Measurements from ENCODE around the gene GRK3.
"Not testable (repeated sequence)": the region's sequence is repeated elsewhere in the genome, so short reads cannot be mapped to it uniquely, and the experiment has no call there.

GRK3 gene

DNA sequence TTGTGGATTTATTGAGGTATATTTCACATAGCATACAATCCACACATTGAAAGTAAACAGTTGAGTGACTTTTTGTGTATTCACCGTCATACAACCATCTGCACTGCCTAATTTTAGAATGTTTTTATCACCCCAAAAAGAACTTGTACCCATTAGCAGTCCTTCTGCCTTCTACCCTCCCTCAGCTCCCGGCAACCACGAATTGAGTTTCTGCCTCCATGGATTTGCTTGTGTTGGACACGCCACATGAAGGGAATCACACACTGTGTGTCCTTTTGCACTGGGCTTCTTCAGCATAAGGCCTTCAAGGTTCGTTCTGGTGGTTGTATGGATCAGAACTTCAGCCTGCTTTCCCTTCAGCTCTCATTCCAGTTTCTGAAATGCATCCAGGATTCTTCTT, 41.1 kb downstream of the GRK3 start:
- CTCF ChIA-PET, H3K27ac Mint-ChIP-seq, DNase-seq, H3K4me3 Mint-ChIP-seq, H3K9me3 Mint-ChIP-seq, H3K27me3 Mint-ChIP-seq, H3K4me1 Mint-ChIP-seq: not testable (repeated sequence)
- H3K36me3 Mint-ChIP-seq, result peaks cover 13% of the 10 kb centered on the region

DNA sequence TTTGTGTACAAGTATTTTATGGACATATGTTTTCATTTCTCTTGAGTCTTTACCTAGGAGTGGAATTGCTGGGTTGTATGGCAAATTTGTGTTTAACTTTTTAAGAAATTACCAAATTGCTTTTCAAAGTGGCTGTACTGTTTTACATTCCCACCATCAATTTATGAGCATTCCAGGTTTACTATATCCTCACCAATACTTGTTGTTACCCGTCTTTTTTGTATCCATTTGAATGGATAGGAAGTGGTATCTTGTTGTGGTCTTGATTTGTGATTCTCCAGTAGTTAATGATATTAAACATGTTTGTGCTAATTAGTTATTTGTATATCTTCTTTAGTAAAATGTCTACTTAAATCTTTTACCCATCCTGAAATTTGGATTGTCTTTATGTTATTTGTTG, 46.8 kb downstream of the GRK3 start:
- peaks cover 27% of the 10 kb centered on the region for H3K36me3 Mint-ChIP-seq
- DNase-seq, H3K4me3 Mint-ChIP-seq, H3K27me3 Mint-ChIP-seq, H3K4me1 Mint-ChIP-seq, CTCF ChIA-PET, H3K27ac Mint-ChIP-seq: not testable (repeated sequence)
- H3K9me3 Mint-ChIP-seq, result peaks cover 13% of the 10 kb centered on the region

DNA sequence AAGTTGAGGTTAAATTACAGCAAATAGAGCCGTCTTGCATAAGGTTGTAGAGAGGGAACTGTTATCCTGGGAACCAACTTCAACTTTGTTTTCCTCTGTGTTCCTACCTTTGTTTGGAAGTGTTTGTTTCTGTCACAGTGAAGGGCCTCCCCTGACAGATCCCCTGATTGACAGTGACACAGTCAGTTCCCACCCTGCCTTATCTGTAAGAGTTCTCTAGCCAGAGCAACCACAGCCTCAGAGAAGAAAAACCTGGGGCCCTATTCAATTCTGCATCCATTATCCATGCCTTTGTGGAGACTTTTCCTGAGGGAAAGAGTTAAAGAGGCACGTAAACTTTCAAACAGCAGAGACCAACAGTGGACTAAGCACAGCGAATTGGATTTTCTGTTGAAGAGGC, 48.7 kb downstream of the GRK3 start:
- DNase-seq, H3K27me3 Mint-ChIP-seq, H3K4me1 Mint-ChIP-seq, H3K4me3 Mint-ChIP-seq, CTCF ChIA-PET, H3K27ac Mint-ChIP-seq: not testable (repeated sequence)
- H3K9me3 Mint-ChIP-seq, result peaks cover 13% of the 10 kb centered on the region
- H3K36me3 Mint-ChIP-seq, result peaks cover 27% of the 10 kb centered on the region

DNA sequence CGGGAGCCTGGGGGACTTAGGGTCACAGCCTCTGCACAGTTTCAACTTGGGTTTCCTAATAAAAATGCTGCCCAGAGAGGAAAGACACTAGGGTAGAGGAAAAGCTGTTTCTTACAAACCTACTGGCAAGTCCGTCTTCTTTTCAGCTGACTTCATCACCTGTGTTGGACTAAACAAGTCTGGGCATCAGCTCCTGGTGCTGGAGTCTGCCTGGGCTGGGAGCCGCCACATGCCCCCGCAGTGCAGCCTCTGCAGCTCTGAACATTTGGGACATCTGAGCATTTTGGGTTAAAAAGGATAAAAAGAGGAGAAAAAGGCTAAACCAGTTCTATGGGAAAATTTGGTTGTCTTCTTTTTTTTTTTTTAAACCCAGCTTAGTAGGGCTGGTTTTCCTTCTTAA, 49.1 kb downstream of the GRK3 start:
- Mint-ChIP-seq H3K9me3 (peaks cover 13% of the 10 kb centered on the region), H3K36me3 (peaks cover 29% of the 10 kb centered on the region)
- not testable (repeated sequence) for H3K27me3 Mint-ChIP-seq, DNase-seq, H3K27ac Mint-ChIP-seq, H3K4me3 Mint-ChIP-seq, H3K4me1 Mint-ChIP-seq
- CTCF ChIA-PET, result interaction anchor here (0.9 kb wide), 1 partner anchor 13 kb away, joined by 3 read pairs; no protein-coding TSS in a partner anchor

DNA sequence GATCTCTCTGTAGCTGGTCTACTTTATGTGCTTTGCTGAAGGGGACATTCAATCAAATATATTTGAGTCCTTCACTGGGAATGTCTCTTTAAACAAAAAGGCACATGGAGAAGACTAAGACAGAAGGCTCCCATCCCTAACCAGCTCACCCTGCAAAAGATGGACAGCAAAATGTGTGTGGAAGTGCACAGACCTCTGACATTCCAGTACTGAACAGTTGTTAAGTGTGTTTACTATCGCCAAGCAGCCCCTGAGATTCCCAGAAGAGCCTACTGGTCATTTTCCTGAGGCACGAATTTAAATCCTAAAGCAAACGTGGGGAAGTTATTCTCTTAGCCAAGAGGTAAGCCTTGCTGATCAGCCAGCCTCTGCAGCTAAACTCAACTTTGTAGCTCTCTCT, 50.3 kb downstream of the GRK3 start:
- H3K27me3 Mint-ChIP-seq, CTCF ChIA-PET, DNase-seq, H3K4me3 Mint-ChIP-seq, H3K27ac Mint-ChIP-seq: not testable (repeated sequence)
- Mint-ChIP-seq H3K9me3 (peaks cover 13% of the 10 kb centered on the region), H3K36me3 (peaks cover 34% of the 10 kb centered on the region), H3K4me1 (peaks cover 13% of the 10 kb centered on the region)

DNA sequence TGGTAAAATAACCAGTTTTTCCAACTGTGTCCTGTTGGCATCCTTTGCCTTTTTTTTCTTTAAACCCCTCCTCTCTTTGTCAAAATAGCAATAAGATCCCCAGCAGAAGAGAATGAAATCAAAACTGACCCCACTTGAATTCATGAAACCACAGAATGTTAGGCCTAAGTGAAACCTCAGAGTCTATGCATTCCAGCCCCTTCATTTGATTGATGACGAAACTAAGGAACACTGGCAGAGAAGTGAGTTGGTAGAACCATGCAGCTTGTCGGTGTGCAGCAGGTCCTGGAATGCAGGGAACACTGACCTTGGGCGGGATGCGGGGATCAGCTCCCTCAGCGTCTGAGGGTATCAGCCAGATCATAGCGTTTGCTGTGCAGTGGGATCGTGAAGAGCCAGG, 57.5 kb downstream of the GRK3 start:
- H3K4me3 Mint-ChIP-seq, result no peak overlapping the region
- no peak for DNase-seq
- CTCF ChIA-PET, result no interaction called here
- H3K36me3 Mint-ChIP-seq, result peaks cover 27% of the 10 kb centered on the region
- H3K27me3 Mint-ChIP-seq, result no peaks in the 10 kb centered on the region
- H3K4me1 Mint-ChIP-seq, result peaks cover 35% of the 10 kb centered on the region
- H3K9me3 Mint-ChIP-seq, result no peaks in the 10 kb centered on the region
- no peak overlapping the region for H3K27ac Mint-ChIP-seq

DNA sequence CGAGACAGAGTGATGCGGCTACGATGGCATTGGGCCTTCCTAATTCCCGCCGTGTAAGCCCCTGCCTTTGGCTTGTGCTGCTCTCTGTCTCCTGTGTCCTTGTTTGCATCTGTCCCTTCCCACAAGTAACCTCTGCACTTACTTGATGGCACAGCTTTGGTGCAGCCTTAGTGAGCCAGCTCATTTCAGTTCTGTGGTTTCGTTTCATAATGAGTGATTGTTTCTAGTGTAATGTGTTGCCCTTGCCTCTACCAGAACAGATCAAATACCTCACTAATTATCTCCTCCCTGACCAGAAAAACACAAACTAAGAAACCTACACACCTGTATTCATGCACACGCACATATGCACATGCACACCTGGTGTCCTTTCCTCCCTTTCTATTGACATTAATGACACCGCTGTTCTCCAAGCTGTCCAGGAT, 58.8 kb downstream of the GRK3 start:
- Mint-ChIP-seq H3K27ac (no peak overlapping the region), H3K36me3 (peaks cover 27% of the 10 kb centered on the region), H3K4me1 (peaks cover 33% of the 10 kb centered on the region), H3K4me3 (no peak overlapping the region), H3K27me3 (no peaks in the 10 kb centered on the region), H3K9me3 (no peaks in the 10 kb centered on the region)
- CTCF ChIA-PET, result interaction anchor here (0.6 to 0.7 kb wide), 3 partner anchors 33 to 101 kb away, joined by 3 read pairs; no protein-coding TSS in a partner anchor
- DNase-seq, result no peak

DNA sequence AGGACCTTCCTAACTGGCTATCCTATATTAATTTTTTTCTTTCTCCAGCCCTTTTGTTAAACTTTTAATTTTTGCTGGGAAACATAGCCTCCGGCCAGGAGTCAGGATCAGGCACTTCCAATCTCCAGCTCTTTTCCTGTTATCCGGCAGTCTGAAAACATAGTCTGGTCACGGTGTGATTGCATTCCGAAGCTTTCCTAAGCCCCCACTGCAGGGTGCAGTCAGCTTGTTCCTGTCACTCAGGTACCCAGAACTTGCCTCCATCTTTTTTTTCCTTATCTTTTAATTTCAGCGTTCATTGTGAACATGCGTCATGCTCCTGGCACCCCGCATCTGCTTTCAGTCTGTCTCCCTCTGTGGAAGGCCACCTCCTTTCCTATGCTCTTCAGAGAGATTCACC, 59.4 kb downstream of the GRK3 start:
- Mint-ChIP-seq H3K4me3 (no peak overlapping the region), H3K27me3 (no peaks in the 10 kb centered on the region), H3K27ac (no peak overlapping the region), H3K4me1 (peaks cover 29% of the 10 kb centered on the region), H3K9me3 (no peaks in the 10 kb centered on the region), H3K36me3 (peaks cover 23% of the 10 kb centered on the region)
- CTCF ChIA-PET, result interaction anchor here (0.6 kb wide), 1 partner anchor 101 kb away, joined by 3 read pairs; no protein-coding TSS in a partner anchor
- no peak for DNase-seq

DNA sequence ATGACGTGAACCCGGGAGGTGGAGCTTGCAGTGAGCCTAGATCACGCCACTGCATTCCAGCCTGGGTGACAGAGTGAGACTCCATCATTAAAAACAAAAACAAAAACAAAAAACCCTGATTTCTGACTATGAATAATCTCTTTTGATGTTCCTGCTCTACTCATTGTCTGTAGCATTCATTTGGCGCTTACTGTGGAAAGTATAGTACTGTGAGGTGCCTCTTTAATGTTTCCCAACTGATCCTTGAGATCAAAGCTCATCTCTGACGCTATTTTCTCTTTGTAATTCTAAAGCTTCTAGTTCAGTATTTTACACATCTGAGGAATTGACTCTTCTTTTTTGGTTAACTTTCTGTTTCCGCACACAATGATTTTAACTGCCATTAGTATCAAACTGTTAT, 60.0 kb downstream of the GRK3 start:
- Mint-ChIP-seq H3K27me3 (no peaks in the 10 kb centered on the region), H3K4me3 (no peak overlapping the region), H3K4me1 (peaks cover 25% of the 10 kb centered on the region), H3K9me3 (no peaks in the 10 kb centered on the region), H3K27ac (no peak overlapping the region), H3K36me3 (peaks cover 21% of the 10 kb centered on the region)
- CTCF ChIA-PET, result interaction anchor here (0.7 kb wide), 1 partner anchor 1235 kb away, joined by 5 read pairs; no protein-coding TSS in a partner anchor
- no peak for DNase-seq

DNA sequence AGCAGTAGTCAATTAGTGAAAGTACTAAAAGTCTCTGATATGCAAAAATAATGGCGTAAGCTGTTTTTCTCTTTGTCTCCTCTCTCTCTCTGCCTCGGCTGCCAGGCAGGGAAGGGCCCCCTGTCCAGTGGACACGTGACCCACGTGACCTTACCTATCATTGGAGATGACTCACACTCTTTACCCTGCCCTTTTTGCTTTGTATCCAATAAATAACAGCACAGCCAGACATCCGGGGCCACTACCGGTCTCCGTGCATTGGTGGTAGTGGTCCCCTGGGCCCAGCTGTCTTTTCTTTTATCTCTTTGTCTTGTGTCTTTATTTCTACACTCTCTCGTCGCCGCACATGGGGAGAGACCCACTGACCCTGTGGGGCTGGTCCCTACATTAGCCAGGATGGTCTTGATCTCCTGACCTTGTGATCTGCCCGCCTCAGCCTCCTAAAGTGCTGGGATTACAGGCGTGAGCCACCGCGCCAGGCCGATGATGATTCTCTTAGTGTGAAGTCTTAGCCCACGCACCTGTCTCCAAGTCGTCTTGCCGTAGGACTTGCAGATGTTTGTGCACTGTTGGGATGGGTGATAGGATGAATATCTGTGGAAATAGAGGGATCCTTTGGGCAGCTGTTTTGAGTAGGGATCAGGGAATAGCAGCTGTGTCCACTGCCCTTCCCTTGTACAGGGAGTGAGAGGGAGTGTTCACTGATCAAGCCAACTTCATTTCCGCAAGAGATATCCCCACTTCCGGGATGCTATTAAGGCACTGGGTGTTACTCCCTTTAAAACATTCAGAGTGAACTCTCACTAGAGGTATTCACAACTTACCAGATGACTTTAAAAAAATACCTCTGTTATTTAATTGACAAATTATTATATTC, 61.5 kb downstream of the GRK3 start:
- H3K27me3 Mint-ChIP-seq, H3K9me3 Mint-ChIP-seq, DNase-seq, H3K4me3 Mint-ChIP-seq, CTCF ChIA-PET, H3K27ac Mint-ChIP-seq: not testable (repeated sequence)
- Mint-ChIP-seq H3K4me1 (peaks cover 21% of the 10 kb centered on the region), H3K36me3 (peaks cover 17% of the 10 kb centered on the region)

DNA sequence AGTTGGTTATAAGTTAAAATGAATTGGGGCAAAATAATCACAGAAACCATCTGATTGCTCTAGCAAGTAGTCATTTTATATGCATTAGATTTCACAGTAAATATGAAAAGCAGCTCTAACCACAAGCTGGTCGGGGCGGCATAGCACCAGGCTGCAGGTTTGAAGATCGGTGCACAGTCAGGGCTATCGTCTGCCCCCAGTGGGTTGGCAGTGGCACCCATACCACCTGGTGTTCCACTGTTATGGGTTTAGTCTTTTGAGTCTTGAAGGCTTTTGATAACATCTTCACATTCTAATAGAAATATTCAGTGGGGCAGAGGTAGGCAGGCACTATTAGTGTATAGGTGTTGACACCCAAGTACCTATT, 62.1 kb downstream of the GRK3 start:
- Mint-ChIP-seq H3K27ac (no peak overlapping the region), H3K36me3 (peaks cover 17% of the 10 kb centered on the region), H3K27me3 (no peaks in the 10 kb centered on the region), H3K9me3 (no peaks in the 10 kb centered on the region), H3K4me3 (no peak overlapping the region), H3K4me1 (peaks cover 21% of the 10 kb centered on the region)
- no peak for DNase-seq
- CTCF ChIA-PET, result no interaction called here

DNA sequence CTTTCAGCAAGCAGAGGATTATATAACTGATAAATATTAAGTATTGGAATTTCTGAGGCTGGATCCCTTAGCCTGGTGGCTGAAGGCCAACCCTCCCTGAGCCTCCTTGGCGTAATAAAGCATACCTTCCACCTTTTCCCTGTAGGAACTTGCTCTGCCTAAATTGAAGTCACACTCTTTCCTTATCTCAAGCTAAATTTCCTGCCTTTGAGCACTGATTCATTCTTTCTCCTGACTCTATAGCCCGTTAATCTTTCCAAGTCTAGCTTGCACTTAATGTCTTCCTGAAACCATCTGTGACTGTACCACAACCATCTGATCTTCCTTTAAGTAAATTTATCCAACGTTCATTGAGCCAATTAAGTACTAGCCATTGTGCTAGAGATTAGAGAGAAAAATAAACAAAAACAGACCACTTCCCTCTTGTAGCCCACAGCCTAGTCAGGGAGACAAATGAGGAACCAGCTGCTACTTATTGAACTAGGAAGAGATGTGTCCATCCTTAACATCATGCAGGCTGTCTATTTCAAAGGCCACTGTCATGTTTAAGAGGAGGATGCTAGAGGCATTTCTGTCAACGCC, 62.9 kb downstream of the GRK3 start:
- H3K9me3 Mint-ChIP-seq, result no peaks in the 10 kb centered on the region
- H3K4me3 Mint-ChIP-seq, result no peak overlapping the region

DNA sequence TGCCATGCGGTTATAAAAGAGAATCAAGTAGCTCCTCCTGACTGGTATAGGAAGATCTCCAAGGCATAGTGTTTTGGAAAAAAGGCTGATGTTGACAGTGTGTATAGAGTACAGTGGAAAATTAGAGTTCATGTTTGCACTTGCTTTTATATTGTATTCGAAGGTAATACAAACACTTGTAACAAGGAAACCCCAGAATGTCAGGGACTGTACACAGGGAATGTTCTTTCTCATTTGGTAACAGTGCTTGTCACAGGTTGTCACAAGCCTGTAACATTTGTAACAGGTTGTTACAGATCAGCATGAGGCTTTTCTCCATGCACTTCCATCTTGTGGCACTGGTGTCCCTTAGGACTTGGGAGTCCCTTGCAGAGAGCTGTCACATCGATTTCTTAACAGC, 64.0 kb downstream of the GRK3 start:
- CTCF ChIA-PET, result no interaction called here
- H3K27me3 Mint-ChIP-seq, result no peaks in the 10 kb centered on the region
- H3K4me3 Mint-ChIP-seq, result no peak overlapping the region
- H3K9me3 Mint-ChIP-seq, result no peaks in the 10 kb centered on the region
- peaks cover 8% of the 10 kb centered on the region for H3K4me1 Mint-ChIP-seq
- DNase-seq, result no peak
- peaks cover 12% of the 10 kb centered on the region for H3K36me3 Mint-ChIP-seq
- no peak overlapping the region for H3K27ac Mint-ChIP-seq

More for the DNA sequence above, 62.9 kb downstream of the GRK3 start:
- CTCF ChIA-PET, result no interaction called here
- peaks cover 15% of the 10 kb centered on the region for H3K36me3 Mint-ChIP-seq
- DNase-seq, result no peak
- H3K4me1 Mint-ChIP-seq, result peaks cover 15% of the 10 kb centered on the region
- H3K27me3 Mint-ChIP-seq, result no peaks in the 10 kb centered on the region
- no peak overlapping the region for H3K27ac Mint-ChIP-seq

DNA sequence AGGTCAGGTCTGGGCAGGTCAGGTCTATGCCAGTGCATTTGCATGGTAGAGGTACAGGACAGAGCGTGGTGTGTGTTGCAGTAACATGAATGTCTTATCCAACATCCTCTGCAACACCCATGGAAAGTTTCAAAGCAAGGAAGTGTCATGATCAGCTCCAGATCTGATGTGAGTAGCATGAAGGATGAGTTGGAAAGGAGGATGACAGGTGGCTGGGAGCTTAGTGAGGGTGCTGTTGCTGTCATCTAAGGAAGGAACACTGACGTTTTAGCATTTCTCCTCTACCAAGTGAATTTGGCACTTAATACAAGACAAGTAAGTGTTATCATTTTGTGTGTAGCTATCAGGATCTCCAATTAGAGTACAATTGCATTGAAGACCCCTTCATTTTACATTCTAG, 65.1 kb downstream of the GRK3 start:
- Mint-ChIP-seq H3K27ac (no peak overlapping the region), H3K36me3 (peaks cover 8% of the 10 kb centered on the region), H3K4me3 (no peak overlapping the region), H3K4me1 (peaks cover under 1% of the 10 kb centered on the region), H3K27me3 (no peaks in the 10 kb centered on the region), H3K9me3 (no peaks in the 10 kb centered on the region)
- CTCF ChIA-PET, result no interaction called here
- DNase-seq, result no peak

DNA sequence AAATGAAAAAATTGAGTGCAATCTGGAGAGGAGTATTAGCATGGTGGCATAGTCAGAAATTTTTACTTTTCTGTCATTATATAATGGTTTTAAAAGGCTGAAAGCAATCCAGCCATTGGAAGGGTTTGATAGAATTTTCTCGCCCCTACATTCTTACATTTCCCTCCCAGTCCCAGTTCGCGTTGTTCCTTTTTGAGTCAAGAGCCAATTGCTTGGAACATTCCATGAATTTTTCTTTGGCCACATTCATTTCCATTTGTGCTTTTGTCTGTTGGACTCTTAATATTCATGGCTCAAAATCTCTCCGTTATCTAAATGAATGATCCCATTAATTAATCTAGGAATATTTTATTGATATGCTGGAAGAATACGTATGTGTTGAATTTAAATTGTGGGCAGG, 66.0 kb downstream of the GRK3 start:
- CTCF ChIA-PET, result no interaction called here

More for the DNA sequence above, 66.0 kb downstream of the GRK3 start:
- Mint-ChIP-seq H3K4me3 (no peak overlapping the region), H3K36me3 (peaks cover 7% of the 10 kb centered on the region), H3K9me3 (no peaks in the 10 kb centered on the region), H3K27ac (no peak overlapping the region), H3K27me3 (no peaks in the 10 kb centered on the region), H3K4me1 (no peaks in the 10 kb centered on the region)
- DNase-seq, result no peak
